IPS-20b (cell line): ENCODE results near the gene JAML.
"Not testable (repeated sequence)": the region's sequence is repeated elsewhere in the genome, so short reads cannot be mapped to it uniquely, and the experiment has no call there.

Source experiments
- H3K27ac ChIP-seq: one replicate; pipeline ENCODE4 v1.5.1; 2013; ENCODE audit warnings: low read length
- H3K27me3 ChIP-seq: 2 replicates; pipeline ENCODE4 v1.6.1; 2013; ENCODE audit warnings: mild to moderate bottlenecking, low read length, inconsistent platforms; ENCODE audit not compliant: insufficient read depth
- H3K36me3 ChIP-seq: 2 replicates; pipeline ENCODE4 v1.6.1; 2013; ENCODE audit warnings: low read depth, mild to moderate bottlenecking, inconsistent platforms, low read length, moderate library complexity; ENCODE audit not compliant: insufficient read depth
- H3K4me1 ChIP-seq: 2 replicates; pipeline ENCODE4 v1.6.1; 2013; ENCODE audit warnings: mild to moderate bottlenecking, control low read depth, inconsistent platforms, low read length, moderate library complexity; ENCODE audit not compliant: insufficient read depth
- H3K4me3 ChIP-seq: 2 replicates; pipeline ENCODE4 v1.5.1; 2013; ENCODE audit warnings: mild to moderate bottlenecking, low read length, inconsistent platforms
- H3K9ac ChIP-seq: 2 replicates; pipeline ENCODE4 v1.6.1; 2013; ENCODE audit warnings: low read depth, mild to moderate bottlenecking, inconsistent platforms, low read length, moderate library complexity
- H3K9me3 ChIP-seq: 2 replicates; pipeline ENCODE4 v1.6.1; 2013; ENCODE audit warnings: mild to moderate bottlenecking, low read depth, low read length, inconsistent platforms; ENCODE audit not compliant: insufficient read depth

Gene JAML

GRCh38 chr11:118202599-118203422 is 22.0 kb downstream of the JAML start:
- no peak overlapping the region for H3K9ac ChIP-seq
- H3K4me1 ChIP-seq: peaks cover 3% of the 10 kb centered on the region; the same call in 1 of the 2 replicates
- H3K36me3 ChIP-seq: no peaks in the 10 kb centered on the region
- H3K4me3 ChIP-seq: no peak overlapping the region
- no peak overlapping the region for H3K27ac ChIP-seq
- H3K9me3 ChIP-seq: no peaks in the 10 kb centered on the region
- H3K27me3 ChIP-seq: no peaks in the 10 kb centered on the region; the same call in none of the 2 replicates

GRCh38 chr11:118201966-118202365 is 22.8 kb downstream of the JAML start:
- H3K9ac ChIP-seq: no peak overlapping the region

GRCh38 chr11:118200901-118201680 is 23.7 kb downstream of the JAML start:
- Histone ChIP-seq H3K27ac (no peak overlapping the region), H3K36me3 (no peaks in the 10 kb centered on the region), H3K9me3 (no peaks in the 10 kb centered on the region), H3K27me3 (no peaks in the 10 kb centered on the region; the same call in 1 of the 2 replicates), H3K9ac (no peak overlapping the region), H3K4me1 (no peaks in the 10 kb centered on the region; the same call in 1 of the 2 replicates), H3K4me3 (no peak overlapping the region)

More at GRCh38 chr11:118201966-118202365, 22.8 kb downstream of the JAML start:
- Histone ChIP-seq H3K9me3 (no peaks in the 10 kb centered on the region), H3K27ac (no peak overlapping the region), H3K4me3 (no peak overlapping the region), H3K27me3 (no peaks in the 10 kb centered on the region; the same call in 1 of the 2 replicates), H3K4me1 (peaks cover 3% of the 10 kb centered on the region; the same call in 1 of the 2 replicates), H3K36me3 (no peaks in the 10 kb centered on the region)

GRCh38 chr11:118200497-118200896 is 24.3 kb downstream of the JAML start:
- Histone ChIP-seq H3K27me3 (no peaks in the 10 kb centered on the region; the same call in 1 of the 2 replicates), H3K36me3 (no peaks in the 10 kb centered on the region), H3K4me1 (no peaks in the 10 kb centered on the region; the same call in 1 of the 2 replicates), H3K9ac (no peak overlapping the region), H3K9me3 (no peaks in the 10 kb centered on the region), H3K4me3 (no peak overlapping the region), H3K27ac (no peak overlapping the region)

GRCh38 chr11:118199135-118199534 is 25.7 kb downstream of the JAML start:
- Histone ChIP-seq H3K9me3 (no peaks in the 10 kb centered on the region), H3K9ac (no peak overlapping the region), H3K27ac (no peak overlapping the region), H3K4me3 (no peak overlapping the region), H3K4me1 (peaks cover 8% of the 10 kb centered on the region; the same call in 1 of the 2 replicates), H3K27me3 (no peaks in the 10 kb centered on the region; the same call in 1 of the 2 replicates), H3K36me3 (no peaks in the 10 kb centered on the region)

- no peaks in the 10 kb centered on the region for H3K9me3 ChIP-seq
- H3K4me1 ChIP-seq: peaks cover 9% of the 10 kb centered on the region; the same call in 1 of the 2 replicates
- no peaks in the 10 kb centered on the region; the same call in 1 of the 2 replicates for H3K27me3 ChIP-seq
- no peaks in the 10 kb centered on the region for H3K36me3 ChIP-seq
- H3K27ac ChIP-seq: no peak overlapping the region
- H3K9ac ChIP-seq: no peak overlapping the region
- H3K4me3 ChIP-seq: 0 out of 2 replicates have a peak overlapping the region, but pooled peaks have one; percentile 15
These were observed 26.4 kb downstream of the JAML start for GRCh38 chr11:118198370-118198769.

- no peak overlapping the region for H3K27ac ChIP-seq
- H3K36me3 ChIP-seq: no peaks in the 10 kb centered on the region
- H3K9ac ChIP-seq: no peak overlapping the region
- H3K4me3 ChIP-seq: no peak overlapping the region
- H3K27me3 ChIP-seq: no peaks in the 10 kb centered on the region; the same call in 1 of the 2 replicates
- no peaks in the 10 kb centered on the region for H3K9me3 ChIP-seq
- peaks cover 9% of the 10 kb centered on the region; the same call in 1 of the 2 replicates for H3K4me1 ChIP-seq
These were observed 29.8 kb downstream of the JAML start for GRCh38 chr11:118194835-118195627.

- H3K4me3 ChIP-seq: no peak overlapping the region
- no peak overlapping the region for H3K27ac ChIP-seq
- no peaks in the 10 kb centered on the region for H3K9me3 ChIP-seq
- H3K4me1 ChIP-seq: peaks cover 9% of the 10 kb centered on the region; the same call in 1 of the 2 replicates
- no peaks in the 10 kb centered on the region; the same call in 1 of the 2 replicates for H3K27me3 ChIP-seq
- H3K36me3 ChIP-seq: no peaks in the 10 kb centered on the region
- no peak overlapping the region for H3K9ac ChIP-seq
These were observed 30.8 kb downstream of the JAML start for GRCh38 chr11:118193910-118194566.

- not testable (repeated sequence) for H3K4me1 ChIP-seq, H3K27ac ChIP-seq, H3K27me3 ChIP-seq, H3K9ac ChIP-seq, H3K9me3 ChIP-seq, H3K4me3 ChIP-seq, H3K36me3 ChIP-seq
These were observed 32.0 kb downstream of the JAML start for GRCh38 chr11:118192817-118193216.

GRCh38 chr11:118190942-118191506 is 33.8 kb downstream of the JAML start:
- H3K4me1 ChIP-seq, H3K36me3 ChIP-seq, H3K4me3 ChIP-seq, H3K27ac ChIP-seq, H3K9me3 ChIP-seq, H3K9ac ChIP-seq: not testable (repeated sequence)
- peaks cover 10% of the 10 kb centered on the region for H3K27me3 ChIP-seq
